ENCODE results near the gene ZNF574.
"Not testable (repeated sequence)": the region's sequence is repeated elsewhere in the genome, so short reads cannot be mapped to it uniquely, and the experiment has no call there.

Gene ZNF574

GRCh38 chr19:42080764-42081375 lies 4.9 kb downstream of the ZNF574 start:
- no peak for DNase-seq

- no peak for DNase-seq
Measured at GRCh38 chr19:42081584-42082203, 5.7 kb downstream of the ZNF574 start.

- no peak for DNase-seq
Measured at GRCh38 chr19:42083537-42083936, 7.6 kb downstream of the ZNF574 start.

- DNase-seq, result no peak
Measured at GRCh38 chr19:42086188-42086736, 10.3 kb downstream of the ZNF574 start.

- DNase-seq, result no peak
Measured at GRCh38 chr19:42086770-42087550, 11.0 kb downstream of the ZNF574 start.

- no peak for DNase-seq
Measured at GRCh38 chr19:42088471-42089190, 12.7 kb downstream of the ZNF574 start.

- DNase-seq, result no peak
Measured at GRCh38 chr19:42089191-42089750, 13.3 kb downstream of the ZNF574 start.

GRCh38 chr19:42089772-42090171 lies 13.8 kb downstream of the ZNF574 start:
- no peak for DNase-seq

GRCh38 chr19:42090672-42091071 lies 14.7 kb downstream of the ZNF574 start:
- DNase-seq, result no peak

- no peak for DNase-seq
Measured at GRCh38 chr19:42091300-42091699, 15.3 kb downstream of the ZNF574 start.

GRCh38 chr19:42091742-42092141 lies 15.8 kb downstream of the ZNF574 start:
- no peak for DNase-seq

- peak; percentile 13 for DNase-seq
Measured at GRCh38 chr19:42092350-42092749, 16.4 kb downstream of the ZNF574 start.

- no peak for DNase-seq
Measured at GRCh38 chr19:42093505-42093904, 17.5 kb downstream of the ZNF574 start.

- no peak for DNase-seq
Measured at GRCh38 chr19:42093926-42094325, 18.0 kb downstream of the ZNF574 start.

GRCh38 chr19:42095142-42095813 lies 19.3 kb downstream of the ZNF574 start:
- no peak for DNase-seq

- DNase-seq, result no peak
Measured at GRCh38 chr19:42095814-42096230, 19.9 kb downstream of the ZNF574 start.

- no peak for DNase-seq
Measured at GRCh38 chr19:42096255-42096837, 20.4 kb downstream of the ZNF574 start.

GRCh38 chr19:42097461-42097860 lies 21.5 kb downstream of the ZNF574 start:
- no peak for DNase-seq

- DNase-seq, result no peak
Measured at GRCh38 chr19:42098781-42099180, 22.8 kb downstream of the ZNF574 start.

- DNase-seq, result no peak
Measured at GRCh38 chr19:42099336-42099925, 23.5 kb downstream of the ZNF574 start.

- not testable (repeated sequence) for DNase-seq
Measured at GRCh38 chr19:42100241-42100640, 24.3 kb downstream of the ZNF574 start.

All from T-helper 9 cell (primary cell).